Measurements from ENCODE around the gene CBFA2T2.
"Not testable (repeated sequence)": the region's sequence is repeated elsewhere in the genome, so short reads cannot be mapped to it uniquely, and the experiment has no call there.

CBFA2T2 gene

DNA sequence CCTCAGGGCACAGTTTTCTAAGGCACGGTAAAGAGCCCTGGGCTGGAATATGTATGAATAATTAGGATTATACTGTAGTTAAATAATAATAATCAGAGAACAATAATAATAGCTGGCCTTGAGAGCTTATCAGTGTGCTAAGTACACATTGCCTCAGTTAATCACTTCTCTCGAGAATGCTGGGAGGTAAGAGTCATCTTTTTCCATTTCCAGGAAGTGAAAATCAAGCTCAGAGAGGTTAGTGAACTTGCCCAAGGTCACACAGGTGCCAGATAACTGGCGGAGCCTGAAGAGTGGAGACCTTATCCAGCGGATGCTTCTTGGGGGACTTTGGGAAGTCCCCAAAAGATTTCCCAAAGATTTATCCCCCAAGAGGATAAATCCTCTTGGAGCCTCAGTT lies 19.4 kb upstream of the CBFA2T2 start:
- in situ Hi-C loops (cut with MboI; ENCODE audit: low sequenced_read_pairs) = no loop called here

DNA sequence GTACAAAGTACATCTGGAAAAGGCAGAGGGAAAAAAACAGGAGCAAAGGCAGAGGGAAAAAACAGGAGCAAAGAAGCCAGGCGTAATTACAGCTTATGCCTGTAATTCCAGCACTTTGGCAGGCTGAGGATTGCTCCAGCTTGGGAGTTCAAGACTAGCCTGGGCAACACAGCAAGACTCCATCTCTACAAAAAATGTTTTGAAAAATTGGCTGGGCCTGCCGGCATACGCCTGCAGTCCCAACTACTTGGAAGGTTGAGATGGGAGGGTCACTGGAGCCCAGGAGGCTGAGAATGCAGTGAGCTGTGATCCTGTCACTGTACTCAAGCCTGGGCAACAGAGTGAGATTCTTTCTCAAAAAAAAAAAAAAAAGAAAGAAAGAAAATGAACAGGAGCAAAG lies 19.0 kb upstream of the CBFA2T2 start:
- in situ Hi-C loops (cut with MboI; ENCODE audit: low sequenced_read_pairs) = no loop called here

DNA sequence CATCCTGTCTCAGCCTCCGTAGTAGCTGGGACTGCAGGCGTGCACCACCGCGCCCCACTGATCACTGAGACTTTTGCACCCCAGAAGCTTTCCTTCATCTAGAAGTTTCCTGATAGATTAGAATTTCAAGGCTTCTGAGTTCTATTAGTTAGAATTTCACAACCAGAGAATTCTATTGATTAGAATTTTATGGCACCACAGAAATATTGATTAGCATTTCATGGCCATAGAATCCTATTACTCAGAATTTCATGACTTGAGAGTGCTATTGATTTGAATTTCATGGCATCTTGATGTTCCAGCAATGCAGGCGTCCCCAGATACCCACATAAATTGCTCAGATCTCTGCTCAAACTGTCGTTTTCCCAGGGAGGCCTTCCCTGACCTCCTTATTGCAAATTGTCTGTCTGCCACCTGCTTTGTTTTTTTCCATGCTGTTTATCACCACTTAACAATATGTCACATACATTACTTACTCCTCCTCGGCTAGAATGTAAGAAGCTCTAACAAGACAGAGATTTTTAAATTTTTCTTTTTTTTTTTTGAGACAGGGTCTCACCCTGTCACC lies 16.9 kb upstream of the CBFA2T2 start:
- in situ Hi-C loops (cut with MboI; ENCODE audit: low sequenced_read_pairs) = no loop called here

DNA sequence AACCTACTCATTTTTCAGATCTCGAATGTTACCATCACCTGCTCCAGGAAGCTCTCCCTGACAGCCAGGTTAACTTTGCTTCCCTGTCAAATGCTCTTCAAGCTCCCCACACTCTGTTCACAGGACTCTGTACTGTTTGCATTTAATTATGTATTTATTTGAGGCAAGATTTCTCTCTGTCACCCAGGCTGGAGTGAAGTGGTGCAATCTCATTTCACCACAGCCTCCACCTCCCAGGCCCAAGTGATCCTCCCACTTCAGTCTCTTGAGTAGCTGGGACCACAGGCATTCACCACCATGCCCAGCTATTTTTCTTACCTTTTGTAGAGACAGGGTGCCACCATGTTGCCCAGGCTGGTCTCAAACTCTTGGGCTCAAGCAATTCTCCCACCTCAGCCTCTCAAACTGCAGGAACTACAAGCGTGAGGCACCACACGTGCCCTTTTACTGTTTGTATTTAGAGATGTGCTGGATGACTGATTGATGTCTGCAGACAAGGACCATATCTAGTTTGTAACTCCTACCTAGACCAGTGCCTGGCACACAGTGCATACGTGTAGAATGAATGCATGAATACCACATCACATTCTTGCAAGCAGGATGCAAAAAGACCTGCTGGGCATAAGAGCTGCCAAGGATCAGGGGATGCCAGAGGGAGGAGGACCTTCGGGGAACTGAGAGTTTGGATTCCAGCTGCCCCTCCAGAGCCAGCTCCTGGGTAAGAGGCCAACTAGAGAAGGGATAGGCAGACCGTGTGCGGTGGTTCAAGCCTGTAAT lies 15.6 kb upstream of the CBFA2T2 start:
- in situ Hi-C loops (cut with MboI; ENCODE audit: low sequenced_read_pairs) = no loop called here

DNA sequence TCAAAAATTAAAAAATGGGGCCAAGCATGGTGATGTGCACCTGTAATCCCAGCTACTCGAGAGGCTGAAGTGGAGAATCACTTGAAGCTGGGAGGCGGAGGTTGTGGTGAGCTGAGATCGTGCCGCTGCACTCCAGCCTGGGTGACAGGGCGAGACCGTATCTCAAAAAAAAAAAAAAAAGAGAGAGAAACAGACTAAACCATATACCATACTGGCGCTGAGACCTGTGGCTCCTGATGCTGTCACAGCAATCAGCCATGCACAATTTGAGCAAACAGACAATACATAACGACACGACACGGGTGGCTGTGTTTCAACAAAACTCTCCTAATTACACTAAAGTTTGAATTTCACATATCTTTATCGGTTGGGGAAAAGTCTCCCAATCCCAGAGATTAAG lies 14.9 kb upstream of the CBFA2T2 start:
- in situ Hi-C loops (cut with MboI; ENCODE audit: low sequenced_read_pairs) = no loop called here

DNA sequence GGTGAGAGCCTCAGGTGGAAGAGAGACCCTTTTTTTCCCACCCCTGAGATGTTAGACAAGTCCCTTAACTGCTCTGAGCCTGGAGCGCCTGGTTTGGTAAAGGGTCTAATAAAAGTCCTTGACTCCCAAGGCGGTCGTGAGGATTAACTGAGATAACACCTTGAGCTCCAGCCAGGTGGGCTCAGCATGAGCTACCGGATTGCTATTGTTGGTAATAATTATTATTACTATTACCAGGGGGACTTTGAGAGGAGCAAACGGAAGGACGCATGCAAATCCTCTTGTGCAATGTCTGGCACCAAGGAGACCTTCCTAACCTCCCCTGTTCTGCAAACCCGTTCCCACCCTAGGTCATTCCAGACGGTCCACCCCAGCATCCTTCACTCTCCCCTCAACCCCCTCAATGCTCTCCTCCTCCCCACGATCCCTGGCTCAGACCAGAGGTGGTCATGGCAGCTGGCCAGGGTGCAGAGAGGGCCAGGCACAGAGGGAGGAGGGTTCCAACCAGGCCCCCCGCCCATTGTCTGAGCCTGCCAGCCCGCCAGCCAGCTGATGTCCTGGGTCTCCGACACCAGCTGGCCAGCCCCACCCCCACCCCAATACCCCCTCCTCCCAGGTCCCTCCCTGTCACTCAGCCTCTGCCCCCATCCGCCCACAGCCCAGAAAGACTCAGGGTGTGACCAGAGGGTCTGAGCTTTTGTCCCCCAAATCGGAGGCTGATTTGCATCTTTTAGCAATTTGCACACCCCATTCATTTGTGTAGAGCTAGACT lies 14.3 kb upstream of the CBFA2T2 start:
- in situ Hi-C loops (cut with MboI; ENCODE audit: low sequenced_read_pairs) = no loop called here

DNA sequence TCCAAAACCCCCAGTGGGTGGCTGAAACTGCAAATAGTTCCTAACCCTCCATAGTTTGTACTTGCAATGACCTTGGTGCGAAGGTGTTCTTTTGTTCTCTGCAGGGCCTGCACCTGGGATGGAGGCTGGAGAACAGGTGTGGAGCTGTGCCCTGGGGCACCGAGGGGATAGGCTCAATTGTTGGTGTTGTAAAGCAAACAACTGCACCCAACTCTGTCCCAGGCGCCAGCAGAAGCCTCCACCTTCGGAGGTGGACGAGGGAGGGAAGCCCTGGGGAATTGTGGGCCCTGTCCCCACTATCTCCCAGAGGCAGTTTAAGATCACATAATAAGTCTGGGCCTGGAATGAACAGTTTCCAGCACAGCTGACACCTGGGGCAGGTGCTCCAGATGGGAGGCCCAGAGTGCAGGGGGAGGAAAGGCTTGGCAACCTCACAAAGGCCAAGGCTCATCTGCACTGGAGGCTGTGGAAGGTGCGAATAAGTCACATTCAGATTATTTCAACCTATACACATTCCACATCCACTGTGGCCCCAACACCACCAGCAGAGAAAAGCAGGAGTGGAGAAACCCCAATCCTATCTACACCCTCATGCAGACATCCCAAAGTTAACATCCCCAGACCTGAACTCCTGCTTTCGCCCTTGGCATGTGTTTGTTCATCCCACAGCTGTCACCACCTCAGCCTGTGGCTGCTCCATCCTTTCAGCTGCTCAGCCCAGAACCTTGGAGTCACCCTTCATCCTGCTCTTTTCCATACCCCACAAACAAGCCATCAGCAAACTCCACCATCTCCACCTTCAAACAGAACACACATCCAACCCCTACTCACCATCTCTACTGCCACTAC lies 12.3 kb upstream of the CBFA2T2 start:
- in situ Hi-C loops (cut with MboI; ENCODE audit: low sequenced_read_pairs) = no loop called here

DNA sequence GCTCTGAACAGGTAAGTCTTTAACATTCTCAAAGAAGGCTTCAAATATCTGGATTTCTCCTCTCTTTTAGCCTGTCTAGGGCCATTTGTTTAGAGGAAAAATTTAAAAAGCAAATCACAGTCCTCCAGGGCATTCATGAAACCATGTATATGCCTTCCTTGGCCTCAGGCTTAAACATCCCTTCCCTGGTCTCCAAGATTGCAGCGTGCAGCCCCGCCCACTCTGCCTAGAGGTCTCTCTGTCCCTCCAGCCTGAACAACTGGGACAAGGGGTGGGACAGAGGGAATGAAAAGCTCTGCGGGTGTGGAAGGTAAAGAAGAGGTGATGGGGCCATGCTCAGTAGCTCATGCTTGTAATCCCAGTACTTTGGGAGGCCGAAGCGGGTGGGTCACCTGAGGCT lies 9.8 kb upstream of the CBFA2T2 start:
- in situ Hi-C loops (cut with MboI; ENCODE audit: low sequenced_read_pairs) = no loop called here

DNA sequence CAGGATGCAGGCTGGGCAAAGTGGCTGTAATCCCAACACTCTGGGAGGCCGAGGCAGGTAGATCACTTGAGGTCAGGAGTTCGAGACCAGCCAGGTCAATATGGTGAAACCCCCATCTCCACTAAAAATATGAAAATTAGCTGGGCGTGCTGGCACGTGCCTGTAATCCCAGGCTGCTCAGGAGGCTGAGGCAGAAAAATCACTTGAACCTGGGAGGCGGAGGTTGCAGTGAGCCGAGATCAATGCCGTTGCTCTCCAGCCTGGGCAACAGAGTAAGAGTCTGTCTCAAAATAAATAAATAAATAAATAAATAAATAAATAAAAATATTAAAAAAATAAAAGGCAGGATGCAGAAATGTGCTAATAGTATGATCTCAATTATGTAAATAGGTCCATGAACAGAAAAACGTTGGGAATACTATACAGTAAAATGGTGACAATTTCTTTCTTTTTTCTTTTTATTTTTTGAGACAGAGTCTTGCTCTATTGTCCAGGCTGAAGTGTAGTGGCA lies 8.4 kb upstream of the CBFA2T2 start:
- in situ Hi-C loops (cut with MboI; ENCODE audit: low sequenced_read_pairs) = no loop called here

DNA sequence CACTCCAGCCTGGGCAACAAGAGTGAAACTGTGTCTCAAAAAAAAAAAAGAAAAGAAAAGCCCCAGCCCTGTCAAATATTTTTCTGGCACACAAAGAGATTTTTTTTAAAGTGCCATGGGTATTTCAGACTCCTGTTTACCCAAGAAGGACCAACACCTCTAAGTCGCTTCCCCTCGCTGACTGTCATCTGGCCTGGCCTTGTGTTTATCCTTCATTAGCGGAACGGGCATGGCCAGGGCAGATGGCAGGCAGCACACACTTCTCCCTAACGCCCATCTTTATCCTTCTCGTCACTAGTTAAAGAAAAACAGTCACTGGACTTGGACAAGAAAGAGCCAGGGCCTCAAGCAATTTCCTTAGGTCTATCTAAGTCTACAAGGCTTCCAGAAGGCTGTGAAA lies 7.3 kb upstream of the CBFA2T2 start:
- in situ Hi-C loops (cut with MboI; ENCODE audit: low sequenced_read_pairs) = no loop called here

DNA sequence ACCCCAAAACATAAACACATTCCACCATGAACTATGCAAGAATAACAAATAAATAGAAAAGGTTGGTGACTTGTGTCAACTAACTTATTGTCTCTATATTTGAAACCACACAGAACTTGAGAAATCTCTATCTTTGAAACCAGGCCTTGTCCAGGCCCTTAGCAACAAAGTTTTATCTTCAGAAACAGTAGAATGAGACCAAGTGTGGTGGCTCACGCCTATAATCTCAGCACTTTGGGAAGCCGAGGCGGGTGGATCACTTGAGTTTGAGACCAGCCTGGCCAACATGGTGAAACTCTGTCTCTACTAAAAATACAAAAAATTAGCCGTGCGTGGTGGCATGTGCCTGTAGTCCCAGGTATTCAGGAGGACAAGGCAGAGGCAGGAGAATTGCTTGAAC lies 6.7 kb upstream of the CBFA2T2 start:
- in situ Hi-C loops (cut with MboI; ENCODE audit: low sequenced_read_pairs) = not testable (repeated sequence)

DNA sequence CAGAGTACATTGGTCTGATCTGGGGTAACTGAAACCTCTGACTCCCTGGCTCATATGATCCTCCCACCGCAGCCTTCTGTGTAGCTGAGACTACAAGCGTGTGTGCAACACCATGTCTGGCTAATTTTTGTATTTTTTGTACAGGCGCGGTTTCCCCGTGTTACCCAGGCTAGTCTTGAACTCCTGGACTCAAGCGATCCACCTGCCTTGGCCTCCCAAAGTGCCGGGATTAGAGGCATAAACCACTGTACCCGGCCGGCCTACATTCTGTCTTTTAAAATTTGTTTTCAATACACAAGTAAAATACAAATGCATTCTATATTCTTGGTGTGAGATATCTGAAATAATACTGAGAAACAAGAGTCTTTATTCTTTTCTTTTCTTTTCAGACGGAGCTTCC lies 1.7 kb upstream of the CBFA2T2 start:
- in situ Hi-C loops (cut with MboI; ENCODE audit: low sequenced_read_pairs) = no loop called here

DNA sequence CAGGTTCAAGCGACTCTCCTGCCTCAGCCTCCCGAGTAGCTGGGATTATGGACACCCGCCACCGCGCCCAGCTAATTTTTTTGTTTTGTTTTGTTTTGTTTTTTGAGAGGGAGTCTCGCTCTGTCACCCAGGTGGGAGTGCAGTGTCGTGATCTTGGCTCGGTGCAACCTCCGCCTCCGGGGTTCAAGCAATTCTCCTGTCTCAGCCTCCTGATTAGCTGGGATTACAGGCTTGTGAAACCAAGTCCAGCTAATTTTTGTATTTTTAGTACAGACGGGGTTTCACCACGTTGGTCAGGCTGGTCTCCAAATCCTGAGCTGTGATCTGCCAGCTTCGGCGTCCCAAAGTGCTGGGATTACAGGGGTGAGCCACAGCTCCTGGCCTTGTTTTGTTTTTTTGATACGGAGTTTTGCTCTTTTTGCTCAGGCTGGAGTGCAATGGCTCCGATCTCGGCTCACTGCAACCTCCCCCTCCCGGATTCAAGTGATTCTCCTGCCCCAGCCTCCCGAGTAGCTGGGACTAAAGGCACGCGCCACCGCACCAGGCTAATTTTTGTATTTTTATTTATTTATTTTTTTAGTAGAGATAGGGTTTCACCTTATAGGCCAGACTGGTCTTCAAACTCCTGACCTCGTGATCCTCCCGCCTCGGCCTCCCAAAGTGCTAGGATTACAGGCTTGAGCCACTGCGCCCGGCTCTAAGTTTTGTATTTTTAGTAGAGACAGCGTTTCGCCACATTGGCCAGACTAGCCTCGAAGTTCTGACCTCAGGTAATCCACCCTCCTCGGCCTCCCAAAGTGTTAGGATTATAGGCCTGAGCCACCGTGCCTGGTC lies 1.0 kb upstream of the CBFA2T2 start:
- in situ Hi-C loops (cut with MboI; ENCODE audit: low sequenced_read_pairs) = not testable (repeated sequence)

DNA sequence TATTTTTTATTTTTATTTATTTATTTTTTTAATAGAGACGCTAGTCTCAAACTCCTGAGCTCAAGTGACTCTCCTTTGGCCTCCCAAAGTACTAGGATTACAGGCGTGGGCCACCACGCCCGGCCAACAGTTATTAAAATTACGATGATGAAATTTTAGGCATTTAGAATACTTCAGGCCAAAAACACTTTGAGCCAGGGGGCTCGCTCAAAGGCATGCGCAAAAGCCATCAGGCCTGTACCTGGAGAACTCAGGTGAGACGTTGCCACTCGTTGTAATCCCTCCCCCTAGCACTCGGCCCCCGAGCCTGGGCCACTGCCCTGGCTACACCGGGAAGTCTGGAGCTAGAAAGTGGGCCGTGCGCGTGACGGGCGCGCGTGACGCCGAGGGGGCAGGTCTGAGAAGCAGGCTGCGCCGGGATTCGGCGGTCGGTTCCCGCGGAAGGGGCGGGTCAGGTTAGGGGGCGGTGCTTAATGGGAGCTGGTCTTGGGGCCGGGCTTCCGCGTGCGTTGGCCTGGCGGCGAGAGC lies 337 bp upstream of the CBFA2T2 start:
- in situ Hi-C loops (cut with MboI; ENCODE audit: low sequenced_read_pairs) = no loop called here

DNA sequence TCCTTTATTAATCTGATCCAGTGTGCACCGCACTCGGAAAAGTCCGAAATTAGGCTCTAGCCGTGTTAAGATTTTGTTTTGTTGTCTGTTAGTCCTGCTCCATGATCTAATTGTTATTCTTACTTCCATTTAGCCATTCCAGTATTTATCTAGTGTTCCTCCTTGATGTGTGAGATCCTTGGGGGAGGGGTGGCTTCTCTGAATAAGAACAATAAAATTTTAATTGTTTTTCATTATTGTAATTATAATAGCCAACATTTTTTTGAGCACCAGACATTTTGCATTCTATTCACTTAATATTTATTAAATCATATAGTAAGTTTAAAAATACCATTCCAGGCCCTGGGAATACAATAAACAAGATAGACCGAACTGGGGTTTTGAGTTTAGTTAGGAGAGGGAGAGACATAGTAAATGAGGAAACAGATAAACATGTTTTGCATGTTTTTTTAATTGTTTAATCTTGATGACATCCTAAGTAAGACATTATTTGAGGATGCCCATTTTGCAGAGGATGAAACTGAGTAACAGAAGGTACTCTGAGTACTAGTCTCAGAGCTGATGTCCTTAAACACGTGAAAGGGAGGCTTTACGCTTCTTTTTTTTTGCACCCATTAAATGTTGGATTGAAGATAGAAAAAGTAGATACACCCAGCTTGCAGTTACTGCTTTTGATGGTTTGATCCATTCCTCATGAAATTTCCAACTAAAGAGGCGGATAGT lies 1.2 kb downstream of the CBFA2T2 start:
- in situ Hi-C loops (cut with MboI; ENCODE audit: low sequenced_read_pairs) = no loop called here

DNA sequence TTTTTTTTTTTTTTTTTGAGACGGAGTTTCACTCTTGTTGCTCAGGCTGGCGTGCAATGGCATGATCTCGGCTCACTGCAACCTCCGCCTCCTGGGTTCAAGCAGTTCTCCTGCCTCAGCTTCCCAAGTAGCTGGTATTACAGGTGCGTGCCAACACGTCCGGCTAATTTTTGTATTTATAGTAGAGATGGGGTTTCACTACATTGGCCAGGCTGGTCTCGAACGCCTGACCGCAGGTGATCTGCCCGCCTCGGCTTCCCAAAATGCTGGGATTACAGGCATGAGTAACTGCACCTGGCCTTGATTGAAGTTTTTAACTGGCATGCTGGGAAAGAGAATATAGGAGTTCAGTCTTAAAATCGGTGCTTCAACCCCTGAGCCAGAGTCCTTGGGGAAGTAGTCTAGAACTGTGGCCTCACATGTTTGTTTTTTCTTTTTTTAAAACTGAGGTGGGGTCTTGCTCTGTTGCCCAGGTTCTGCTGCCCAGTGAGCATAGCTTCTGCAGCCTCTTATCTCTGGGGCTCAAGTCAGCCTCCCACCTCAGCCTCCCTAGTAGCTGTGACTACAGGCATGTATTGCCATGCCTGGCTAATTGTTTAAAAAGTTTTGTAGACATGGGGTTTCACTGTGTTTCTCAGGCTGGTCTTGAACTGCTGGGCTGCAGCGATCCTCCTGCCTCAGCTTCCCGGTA lies 3.3 kb downstream of the CBFA2T2 start:
- in situ Hi-C loops (cut with MboI; ENCODE audit: low sequenced_read_pairs) = no loop called here

DNA sequence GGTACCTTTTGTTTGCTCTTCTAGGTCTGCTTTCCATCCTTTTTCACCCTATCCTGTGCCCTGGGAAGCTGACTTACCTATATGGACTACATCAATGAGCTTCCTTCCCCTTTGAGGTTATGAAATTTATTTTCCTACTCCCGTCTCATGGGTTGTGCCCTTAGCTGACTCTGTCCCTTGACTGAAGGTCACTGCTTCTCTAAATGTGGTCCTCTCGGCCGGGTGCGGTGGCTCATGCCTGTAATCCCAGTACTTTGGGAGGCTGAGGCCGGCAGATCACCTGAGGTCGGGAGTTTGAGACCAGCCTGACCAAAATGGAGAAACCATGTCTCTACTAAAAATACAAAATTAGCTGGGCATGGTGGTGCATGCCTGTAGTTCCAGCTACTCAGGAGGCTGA lies 6.9 kb downstream of the CBFA2T2 start:
- in situ Hi-C loops (cut with MboI; ENCODE audit: low sequenced_read_pairs) = not testable (repeated sequence)

DNA sequence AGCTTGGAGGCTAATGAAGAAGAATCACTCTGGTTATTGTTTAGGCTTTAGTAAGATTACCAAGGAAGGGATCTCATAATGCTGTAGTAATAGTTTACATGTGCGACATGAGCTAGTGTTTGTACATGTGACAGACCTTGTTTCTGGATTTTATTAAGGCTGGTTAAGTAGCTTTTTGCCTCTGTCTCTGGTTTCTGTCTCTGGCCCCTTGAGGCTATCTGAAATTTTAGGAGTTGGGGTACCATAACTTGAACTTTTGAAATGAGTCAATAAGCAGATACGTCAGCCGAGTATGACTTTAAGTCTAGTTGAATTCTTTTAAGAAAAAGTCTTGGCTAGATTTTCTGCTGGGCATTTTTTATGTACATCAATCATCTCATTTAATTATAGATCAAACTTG lies 9.5 kb downstream of the CBFA2T2 start:
- in situ Hi-C loops (cut with MboI; ENCODE audit: low sequenced_read_pairs) = no loop called here

DNA sequence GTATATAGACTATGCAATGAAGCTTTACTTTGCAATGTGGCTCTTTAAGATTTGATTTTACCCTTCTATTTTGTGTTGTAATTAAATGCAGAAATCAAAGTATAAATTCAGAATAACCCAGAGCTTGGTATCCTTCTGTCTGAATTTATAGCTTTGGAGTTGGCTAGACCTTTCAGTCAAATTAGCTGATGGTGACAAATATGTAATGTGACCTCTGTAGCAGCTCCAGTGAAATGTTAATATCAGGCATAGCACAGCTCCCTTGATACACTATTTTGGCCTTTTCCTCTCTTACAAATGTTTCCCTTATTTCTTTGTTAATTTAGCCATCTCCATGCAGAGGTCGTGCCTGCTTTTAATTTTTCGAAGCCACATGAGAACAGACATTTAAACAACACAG lies 11.1 kb downstream of the CBFA2T2 start:
- in situ Hi-C loops (cut with MboI; ENCODE audit: low sequenced_read_pairs) = no loop called here
